IPS-11a (cell line): ENCODE measurements around the gene PAN3.

Experiments
- H3K4me3 ChIP-seq: one replicate; pipeline ENCODE4 v1.5.1; 2013; ENCODE audit warnings: low read depth, low read length, control low read depth

The PAN3 gene

DNA sequence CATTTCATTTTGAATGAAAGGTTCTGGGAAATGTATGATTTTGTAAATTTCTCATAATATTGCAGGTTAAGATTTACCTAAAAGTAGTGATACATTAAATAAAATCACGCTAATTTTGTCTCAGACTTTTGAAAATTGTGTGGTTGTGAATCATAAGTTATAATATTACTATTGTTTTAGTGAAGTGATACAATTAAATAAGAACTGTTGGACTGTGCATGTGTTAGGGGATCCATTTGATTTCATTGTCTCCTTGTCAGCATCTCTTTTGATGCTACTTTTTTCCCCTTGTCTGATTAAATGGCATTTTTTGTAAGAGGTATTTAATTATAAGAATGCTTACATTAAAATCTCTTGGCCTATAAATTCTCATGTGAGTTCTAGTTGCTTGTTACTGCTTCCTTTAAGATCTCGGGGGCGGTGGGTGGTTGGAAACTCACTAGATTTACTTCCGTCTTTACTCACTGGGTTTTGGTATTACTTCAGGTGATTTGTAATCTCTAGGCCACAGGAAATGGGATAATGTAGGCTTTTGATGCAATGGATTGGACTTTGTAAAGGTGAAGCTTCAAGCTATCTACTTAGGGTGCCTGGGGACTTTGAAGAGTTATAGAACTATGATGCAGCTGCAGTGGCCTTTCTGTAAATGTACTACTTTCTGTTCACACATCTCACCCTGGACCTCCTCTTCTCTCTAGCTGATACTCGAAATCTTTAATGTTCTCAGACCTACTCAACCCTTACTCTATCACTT lies 66.5 kb downstream of the PAN3 start:
- H3K4me3 ChIP-seq = no peak overlapping the region

DNA sequence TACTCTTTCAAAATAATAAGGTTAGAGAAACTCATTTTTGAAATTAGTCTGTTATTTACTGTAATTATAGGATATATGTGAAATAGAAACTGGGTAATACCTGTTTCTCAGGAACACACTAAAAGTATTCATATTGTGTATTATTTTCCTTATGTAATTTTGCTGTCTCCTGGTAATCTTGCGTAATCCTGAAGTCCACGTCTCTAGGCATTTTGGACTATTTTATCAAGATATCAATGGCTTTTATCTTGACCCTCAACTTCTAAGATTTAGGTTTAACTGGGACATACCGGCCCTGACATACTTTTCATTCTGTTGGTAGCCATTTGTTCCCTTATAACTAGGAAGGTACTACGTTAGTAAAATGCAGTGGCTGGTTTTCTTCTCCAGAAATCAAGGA lies 80.3 kb downstream of the PAN3 start:
- H3K4me3 ChIP-seq = no peak overlapping the region

DNA sequence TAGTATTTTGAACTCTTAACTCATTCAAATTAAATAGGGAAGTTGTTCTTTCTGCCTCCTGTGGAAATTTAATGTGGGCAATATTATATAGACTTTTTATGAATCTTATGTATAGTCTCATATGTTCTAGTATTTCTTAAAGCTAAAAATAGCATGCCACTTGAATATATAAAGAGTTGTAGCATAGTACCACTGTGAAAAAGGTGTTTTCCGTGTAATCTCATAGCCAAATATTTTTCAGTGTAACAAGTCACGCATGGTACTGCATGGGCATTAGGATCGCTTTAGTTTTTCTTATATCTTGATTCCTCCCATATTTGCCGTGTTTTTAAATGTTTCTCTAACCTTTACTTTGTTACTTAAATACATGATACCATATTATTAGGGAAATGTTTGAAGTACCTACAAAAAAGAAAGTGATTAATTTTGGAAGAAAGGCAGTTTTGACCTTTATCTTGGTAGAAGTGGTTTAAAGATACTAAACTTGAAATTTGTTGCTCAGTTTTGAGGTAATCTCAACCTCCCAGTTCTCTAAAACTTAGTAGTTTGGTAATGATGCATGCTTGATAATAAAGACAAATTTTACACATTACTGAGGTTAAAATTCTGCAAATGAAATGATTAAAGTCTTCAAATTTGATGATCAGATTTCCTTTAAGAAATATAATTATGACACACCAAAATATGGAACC lies 81.2 kb downstream of the PAN3 start:
- no peak overlapping the region for H3K4me3 ChIP-seq

DNA sequence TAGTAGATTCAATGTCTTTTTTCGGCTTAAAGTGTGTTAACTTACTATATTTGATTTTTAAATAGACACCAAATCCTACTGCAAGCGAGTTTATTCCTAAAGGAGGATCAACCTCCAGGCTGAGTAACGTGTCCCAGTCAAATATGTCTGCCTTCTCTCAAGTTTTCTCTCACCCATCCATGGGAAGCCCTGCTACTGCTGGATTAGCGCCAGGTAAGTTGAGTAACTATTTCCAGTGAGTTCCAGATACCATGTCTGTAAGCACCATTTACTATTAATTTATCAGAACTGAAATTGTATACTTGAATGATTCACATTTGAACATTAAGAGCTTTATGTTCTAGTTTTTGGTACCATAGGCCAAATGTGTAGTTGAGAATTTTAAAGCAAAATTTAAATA lies 81.8 kb downstream of the PAN3 start:
- no peak overlapping the region for H3K4me3 ChIP-seq

DNA sequence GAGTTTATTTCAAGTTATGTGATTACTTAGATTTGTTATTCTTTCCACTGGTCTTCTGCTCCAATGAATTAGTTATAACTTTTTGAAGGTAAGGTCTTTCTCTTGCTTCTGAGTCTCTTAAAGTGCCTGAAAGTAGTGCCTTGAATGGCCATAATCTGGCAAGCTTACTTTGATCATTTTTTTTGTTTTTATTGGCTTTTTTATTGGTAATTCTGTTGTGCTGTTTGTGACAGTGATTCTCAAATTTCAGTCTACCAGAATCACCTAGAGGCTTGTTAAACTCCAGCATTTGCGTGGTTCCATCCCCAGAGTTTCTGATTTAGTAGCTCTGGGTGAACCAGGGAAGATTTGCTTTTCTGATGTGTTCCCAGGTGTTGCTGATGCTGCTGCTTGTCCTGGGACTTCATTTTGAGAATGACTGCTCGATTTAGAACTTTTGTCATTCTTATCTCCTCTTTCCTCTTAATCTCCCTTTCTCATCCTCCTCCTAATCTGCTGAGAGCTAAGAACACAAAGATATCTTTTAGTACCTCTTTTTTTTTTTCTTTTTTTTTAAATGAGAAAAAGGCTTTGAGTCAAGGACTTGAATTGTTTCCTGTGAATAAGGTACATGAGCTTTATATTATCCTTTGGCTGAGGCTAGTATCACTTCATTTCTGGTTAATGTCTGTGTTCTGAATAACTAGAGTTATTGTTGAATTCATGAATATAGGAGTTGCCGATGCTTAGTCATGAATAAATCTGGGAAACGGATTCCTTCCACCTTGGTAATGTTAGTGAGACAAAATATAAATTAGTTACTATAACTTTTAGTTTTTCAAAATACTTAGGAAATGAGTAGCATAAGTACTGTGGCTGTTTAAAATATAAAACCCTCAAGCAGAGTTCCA lies 91.4 kb downstream of the PAN3 start:
- H3K4me3 ChIP-seq = no peak overlapping the region

DNA sequence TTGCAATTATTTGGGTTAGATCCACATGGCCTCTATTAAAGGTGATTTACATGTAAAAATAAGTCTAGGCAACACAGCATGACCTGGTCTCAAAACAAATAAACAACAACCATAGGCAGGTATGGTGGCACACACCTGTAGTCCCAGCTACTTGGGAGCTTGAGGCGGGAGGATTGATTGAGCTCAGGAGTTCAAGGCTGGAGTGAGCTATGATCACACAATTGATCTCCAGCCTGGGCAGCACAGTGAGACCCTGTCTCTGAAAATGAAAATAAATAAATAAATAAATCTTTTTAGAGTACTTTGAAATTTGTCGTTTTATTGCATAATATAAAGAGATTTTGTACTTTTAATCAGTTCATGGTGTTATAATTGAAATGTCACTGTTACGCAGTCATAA lies 93.3 kb downstream of the PAN3 start:
- H3K4me3 ChIP-seq = no peak overlapping the region

DNA sequence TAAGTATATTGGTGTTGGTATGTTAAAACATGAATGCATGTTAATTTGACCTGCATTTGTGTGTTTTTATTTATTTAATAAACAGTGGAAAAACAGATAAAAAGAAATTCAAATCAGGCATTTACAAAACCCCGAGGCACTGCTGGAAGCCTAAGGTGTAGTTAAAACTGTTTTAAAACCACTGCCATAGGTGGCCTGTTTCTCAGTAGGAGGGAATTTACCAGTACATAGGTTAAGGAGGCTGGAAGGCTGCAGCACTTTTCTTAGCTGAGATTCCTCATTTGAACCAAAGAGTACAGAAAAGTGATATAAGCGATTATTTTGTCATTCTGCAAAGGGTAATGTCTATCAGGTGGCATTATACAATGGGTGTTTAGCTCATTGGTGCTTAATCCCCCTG lies 99.6 kb downstream of the PAN3 start:
- no peak overlapping the region for H3K4me3 ChIP-seq

DNA sequence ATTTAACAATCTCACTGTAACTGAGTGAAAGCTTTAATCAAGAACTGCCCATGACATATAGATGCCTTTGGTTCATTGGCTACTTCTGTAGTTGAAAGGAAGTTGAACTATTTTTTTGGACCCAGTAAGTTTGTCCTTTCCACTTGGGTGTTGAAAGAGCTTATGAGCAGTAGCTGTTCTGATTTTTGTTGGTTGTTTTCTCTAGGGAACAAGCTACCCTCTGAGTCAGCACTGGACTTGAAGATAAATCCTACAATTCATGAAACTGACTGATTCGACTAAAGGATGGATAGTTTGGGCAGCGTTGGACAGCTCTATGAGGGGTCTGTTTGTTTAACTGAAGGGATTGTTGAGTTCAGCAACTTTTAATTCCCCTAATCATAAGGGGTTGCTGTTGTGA lies 101.0 kb downstream of the PAN3 start:
- H3K4me3 ChIP-seq = no peak overlapping the region

DNA sequence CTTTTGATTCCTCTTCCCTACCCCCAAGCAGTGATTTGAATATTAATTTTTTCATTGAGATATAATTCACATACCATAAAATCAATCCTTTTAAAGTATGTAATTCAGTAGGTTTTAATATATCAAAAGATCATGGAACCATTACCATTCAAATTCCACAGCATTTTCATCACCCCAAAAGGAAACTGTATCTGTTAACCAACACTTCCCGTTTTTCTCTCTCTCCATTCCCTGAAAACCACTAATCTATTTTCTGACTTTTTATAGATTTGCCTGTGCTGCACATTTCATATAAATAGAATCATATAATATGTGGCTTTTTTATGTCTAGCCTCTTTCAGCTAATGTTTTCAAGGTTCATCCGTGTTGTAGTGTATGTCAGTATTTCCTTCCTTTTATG lies 107.1 kb downstream of the PAN3 start:
- H3K4me3 ChIP-seq = no peak overlapping the region

DNA sequence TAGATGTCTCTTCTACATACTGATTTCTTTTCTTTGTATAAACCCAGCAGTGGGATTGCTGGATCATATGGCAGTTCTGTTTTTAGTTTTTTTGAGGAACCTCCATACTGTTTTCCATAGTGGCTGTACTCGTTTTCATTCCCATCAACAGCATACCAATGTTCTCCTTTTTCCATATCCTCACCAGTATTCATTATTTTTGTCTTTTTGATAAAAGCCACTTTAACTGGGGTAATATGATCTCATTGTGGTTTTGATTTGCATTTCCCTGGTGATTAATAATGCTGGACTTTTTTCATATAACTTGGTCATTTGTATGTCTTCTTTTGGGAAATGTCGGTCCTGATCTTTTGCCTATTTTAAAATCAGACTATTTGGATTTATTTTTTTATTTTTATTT lies 108.5 kb downstream of the PAN3 start:
- no peak overlapping the region for H3K4me3 ChIP-seq

DNA sequence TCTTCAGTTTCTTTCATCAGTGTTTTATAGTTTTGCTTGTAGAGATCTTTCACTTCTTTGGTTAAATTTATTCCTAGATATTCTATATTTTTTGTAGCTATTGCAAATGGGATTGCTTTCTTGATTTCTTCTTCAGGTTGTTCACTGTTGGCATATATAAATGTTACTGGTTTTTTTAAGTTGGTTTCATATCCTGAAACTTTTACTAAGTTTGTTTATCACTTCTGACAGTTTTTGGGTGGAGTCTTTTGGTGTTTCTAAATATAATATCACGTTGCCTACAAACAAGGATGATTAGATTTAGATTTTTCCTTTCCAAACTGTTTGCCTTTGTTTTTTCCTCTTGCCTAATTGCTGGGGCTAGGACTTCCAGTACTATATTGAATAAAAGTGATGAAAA lies 109.7 kb downstream of the PAN3 start:
- H3K4me3 ChIP-seq = no peak overlapping the region

DNA sequence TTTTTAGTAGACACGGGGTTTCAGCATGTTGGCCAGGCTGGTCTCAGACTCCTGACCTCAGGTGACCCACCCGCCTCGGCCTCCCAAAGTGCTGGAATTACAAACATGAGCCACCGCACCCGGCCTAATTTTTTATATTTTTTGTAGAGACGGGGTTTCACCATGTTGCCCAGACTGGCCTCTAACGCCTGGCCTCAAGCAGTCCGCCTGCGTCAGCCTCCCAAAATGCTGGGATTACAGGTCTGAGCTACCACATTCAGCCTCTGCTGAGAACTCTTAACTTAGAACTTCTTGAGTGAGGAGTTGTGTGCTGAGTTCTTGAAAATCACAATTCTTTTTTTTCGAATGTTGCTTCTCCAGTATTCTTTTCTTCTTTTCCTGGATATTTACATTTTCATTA lies 112.2 kb downstream of the PAN3 start:
- H3K4me3 ChIP-seq = no peak overlapping the region

DNA sequence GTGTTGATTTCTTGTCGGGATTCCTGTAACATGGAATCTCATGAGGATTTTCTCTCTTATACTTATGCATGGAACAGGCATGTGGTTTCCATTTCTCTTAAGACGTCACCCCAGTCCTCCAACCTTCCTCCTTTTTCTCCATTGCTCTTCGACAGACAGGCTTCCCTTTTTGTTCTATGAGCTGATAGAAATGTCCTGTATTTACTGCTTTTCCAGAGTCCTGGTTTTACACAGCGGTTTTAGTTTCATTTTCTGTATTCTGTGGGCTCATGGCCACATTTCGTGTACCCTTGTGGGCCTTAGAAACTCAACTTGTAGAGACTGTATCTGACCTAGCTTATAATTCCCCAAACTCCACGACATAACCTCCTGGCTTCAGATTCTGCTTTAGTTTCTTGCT lies 113.1 kb downstream of the PAN3 start:
- no peak overlapping the region for H3K4me3 ChIP-seq

DNA sequence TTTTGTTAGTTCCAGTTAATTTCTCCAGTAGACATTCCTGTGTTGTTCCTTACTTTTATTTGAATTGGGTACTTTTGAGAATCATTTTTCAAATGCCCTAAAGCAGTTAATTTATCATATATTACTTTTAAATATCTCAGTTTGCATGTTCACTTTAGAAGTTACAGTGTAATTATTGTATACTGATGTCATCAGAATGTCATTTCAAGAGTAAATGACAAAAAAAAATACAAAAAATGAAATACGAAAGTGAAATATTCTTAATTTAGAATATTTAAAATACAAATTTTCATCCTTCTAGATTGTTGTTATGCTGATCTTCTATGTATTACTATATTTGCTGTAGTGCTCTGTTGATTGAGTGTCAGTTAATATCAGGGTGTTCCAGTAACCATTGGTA lies 114.2 kb downstream of the PAN3 start:
- no peak overlapping the region for H3K4me3 ChIP-seq

DNA sequence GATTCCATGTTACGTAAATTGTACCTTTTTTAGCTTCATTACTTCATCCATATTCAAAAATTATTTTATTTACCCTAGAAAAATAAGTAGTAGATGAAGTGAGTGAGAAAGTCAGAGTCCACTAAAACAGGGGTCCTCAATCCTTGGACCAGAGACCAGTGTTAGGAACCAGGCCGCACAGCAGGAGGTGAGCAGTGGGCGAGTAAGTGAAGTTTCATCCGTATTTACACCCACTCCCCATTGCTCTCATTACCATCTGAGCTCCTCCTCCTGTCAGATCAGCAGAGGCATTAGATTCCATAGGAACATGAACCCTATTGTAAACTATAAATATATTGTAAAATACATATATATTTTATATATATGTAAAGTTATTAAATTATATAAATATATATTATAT lies 119.0 kb downstream of the PAN3 start:
- no peak overlapping the region for H3K4me3 ChIP-seq

DNA sequence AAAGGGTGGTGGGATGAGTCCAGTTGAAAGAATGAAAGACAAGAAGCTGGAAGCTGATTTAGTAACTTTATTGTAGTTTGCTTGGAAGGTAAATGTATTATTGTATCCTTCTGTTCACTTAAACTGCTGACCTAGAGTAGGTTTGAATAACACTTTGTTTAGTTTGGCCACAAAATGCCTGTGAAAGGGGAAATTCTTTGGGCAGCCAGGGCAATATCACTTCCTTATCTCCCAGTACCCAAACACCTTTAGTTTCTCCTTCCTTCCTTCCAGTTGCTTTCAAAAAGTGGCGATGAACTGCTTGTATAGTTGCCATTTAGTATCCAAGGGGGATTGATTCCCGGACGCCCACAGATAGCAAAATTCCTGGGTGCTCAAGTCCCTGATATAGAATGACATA lies 120.1 kb downstream of the PAN3 start:
- H3K4me3 ChIP-seq = no peak overlapping the region

DNA sequence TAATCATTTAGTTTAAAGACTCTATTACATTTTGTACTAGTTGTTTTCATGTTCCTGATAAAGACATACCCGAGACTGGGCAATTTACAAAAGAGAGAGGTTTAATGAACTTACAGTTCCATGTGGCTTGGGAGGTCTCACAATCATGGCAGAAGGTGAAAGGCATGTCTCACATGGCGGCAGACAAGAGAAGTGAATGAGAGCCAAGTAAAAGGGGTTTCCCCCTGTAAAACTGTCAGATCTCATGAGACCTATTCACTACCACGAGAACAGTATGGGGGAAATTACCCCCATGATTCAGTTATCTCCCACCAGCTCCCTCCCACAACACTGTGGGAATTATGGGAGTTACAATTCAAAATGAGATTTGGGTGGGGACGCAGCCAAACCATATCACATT lies 129.2 kb downstream of the PAN3 start:
- no peak overlapping the region for H3K4me3 ChIP-seq

DNA sequence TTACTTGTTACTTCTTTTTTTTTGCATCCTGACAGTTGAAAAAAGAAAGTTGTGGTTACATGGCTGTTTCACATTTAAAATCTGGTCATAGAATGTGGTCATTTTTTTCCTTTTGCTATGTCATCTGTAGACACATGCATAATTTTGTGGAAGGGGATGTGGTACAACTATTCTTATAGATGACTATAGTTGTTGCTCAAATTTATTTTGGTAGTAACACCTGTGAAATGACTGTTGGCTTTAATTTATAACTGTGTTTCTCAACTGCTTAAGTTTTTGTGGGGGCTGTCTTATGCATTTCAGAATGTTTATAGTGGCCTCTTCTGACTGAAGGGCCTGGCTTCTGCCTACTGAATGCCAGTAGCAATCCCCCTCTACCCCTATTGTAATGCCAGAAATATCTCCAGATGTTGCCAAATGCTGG lies 130.5 kb downstream of the PAN3 start:
- H3K4me3 ChIP-seq = no peak overlapping the region

DNA sequence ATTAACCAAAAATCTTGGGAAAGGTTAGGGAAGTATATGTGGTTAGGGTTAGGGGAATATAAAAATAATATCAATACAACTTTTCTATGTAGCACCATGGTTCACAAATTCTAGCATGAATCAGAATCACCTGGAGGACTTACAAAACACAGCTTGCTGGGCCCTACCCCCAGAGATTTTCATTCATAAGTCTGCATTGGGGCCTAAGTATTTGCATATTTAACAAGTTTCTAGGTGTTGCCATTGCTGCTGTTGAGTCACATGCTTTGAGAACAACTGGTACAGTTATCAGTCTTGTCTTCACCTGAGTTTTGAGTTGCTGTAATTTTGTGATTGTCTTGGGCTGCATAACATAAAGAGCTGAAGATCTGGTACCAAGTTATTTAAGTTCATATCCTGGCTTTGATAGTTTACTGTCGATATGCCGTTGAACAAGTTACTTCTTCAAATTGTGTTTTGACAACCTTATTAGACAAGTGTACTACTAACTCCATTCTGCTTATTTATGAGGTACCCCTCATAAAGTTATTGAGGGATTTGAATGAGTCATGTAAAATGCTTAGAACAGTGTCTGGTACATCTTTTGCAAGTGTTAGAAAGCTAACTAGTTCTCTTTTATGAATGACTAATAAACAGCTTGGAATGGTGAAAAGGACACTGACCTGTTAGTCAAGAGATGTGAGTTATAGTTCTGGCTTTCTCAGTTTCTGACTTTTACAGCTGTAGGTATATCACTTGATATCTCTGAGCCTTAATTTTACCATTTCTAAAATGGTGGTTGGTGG lies 132.9 kb downstream of the PAN3 start:
- no peak overlapping the region for H3K4me3 ChIP-seq

DNA sequence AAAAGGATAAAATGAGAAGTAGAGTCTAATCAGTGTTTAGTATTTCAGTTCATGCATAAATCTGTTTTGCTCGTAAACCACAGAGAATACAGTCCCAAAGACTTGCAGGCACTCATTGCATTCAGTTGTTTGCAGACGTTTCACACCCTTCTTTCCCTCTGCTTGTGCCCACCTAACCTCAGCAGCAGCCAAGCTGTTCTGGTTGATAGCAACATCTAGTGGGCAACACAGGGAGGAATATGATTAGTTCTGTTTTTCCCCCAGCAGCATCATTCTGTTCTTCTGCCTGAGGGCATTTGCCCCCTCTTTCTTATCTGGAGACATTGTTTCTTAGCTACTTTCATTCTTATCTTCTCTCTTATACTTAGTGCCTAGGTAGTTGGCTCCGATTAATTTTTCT lies 135.6 kb downstream of the PAN3 start:
- no peak overlapping the region for H3K4me3 ChIP-seq

DNA sequence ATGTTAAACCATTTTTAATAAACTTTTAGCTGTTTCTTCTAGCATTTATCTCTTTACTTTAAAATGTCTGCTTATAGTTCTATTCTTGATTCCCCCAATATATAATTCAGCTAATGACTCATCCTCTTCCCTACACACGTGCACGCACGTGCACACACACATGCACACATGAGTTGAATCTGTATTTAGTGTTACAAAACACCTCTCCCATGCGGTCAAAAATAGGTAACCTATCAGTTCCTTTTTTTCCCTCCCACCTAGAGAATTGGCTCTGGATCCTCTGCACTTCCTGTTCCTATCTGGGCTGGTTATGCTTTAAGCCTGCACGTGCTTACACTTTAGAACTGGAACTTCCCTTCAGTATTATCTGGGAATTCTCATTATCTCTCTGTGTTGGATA lies 144.1 kb downstream of the PAN3 start:
- no peak overlapping the region for H3K4me3 ChIP-seq
